ENCODE data around the gene LRRC1. TPM values are rescaled to one million over a fixed set of nuclear protein-coding genes. Genes with fewer than 3 reads are reported as not detected.

The LRRC1 gene
- total and polyA plus RNA-seq, 2 of the 8 experiments (the other 6 are each of a cell fraction or from before 2014, with no cell fraction given), result 6.7 to 15.9 TPM

GRCh38 chr6:53889365-53889764 is 94.6 kb downstream of the LRRC1 start:
- no peak overlapping the region for H3K4me3 ChIP-seq (ENCODE audit: extremely low read depth in 1 of 4, insufficient read depth in 2 of 4, low read depth in 3 of 4, low read length in 4 of 4)
- H2BK5ac ChIP-seq (ENCODE audit: low read depth, low read length), result no peak overlapping the region
- H3K4ac ChIP-seq (replicated peaks; ENCODE audit: insufficient read length, low read depth, low read length), result no peak overlapping the region
- H2BK20ac ChIP-seq (ENCODE audit: low read length), result no peak overlapping the region
- H3K18ac ChIP-seq (ENCODE audit: extremely low read depth, low read length), result no peak overlapping the region
- H2BK12ac ChIP-seq (ENCODE audit: low read depth, low read length), result no peak overlapping the region
- TF ChIP-seq PHF8 (conservative IDR thresholded peaks at IDR 0.05; ENCODE audit: low read depth, low read length) (no peak), SP4 (IDR thresholded peaks at IDR 0.05; ENCODE audit: low read length) (no peak), NRF1 (IDR thresholded peaks at IDR 0.05; ENCODE audit: low read depth, low read length) (no peak), CREB1 (IDR thresholded peaks at IDR 0.05) (no peak), BACH1 (IDR thresholded peaks at IDR 0.05; ENCODE audit: low read length) (no peak)
- no peaks in the 10 kb centered on the region for H3K27me3 ChIP-seq (replicated peaks in 1 of 4; ENCODE audit: control insufficient read depth in 3 of 4, extremely low read depth in 1 of 4, insufficient read depth in 3 of 4, low read length in 3 of 4)
- H2BK15ac ChIP-seq (ENCODE audit: low read length), result no peak overlapping the region
- no peak overlapping the region for H3K23ac ChIP-seq (ENCODE audit: insufficient read length)
- H4K20me1 ChIP-seq (replicated peaks in 1 of 2; ENCODE audit: control insufficient read depth in 1 of 2, insufficient read depth in 2 of 2, low read length in 2 of 2), result no peaks in the 10 kb centered on the region
- H3K27ac ChIP-seq (ENCODE audit: low read depth, low read length), result no peak overlapping the region
- WGBS, 2 experiments (ENCODE audit: extremely low coverage in 1 of 2, insufficient coverage in 1 of 2, insufficient read length in 1 of 2, insufficient replicate concordance in 2 of 2, low coverage in 1 of 2, low lambda C conversion rate in 2 of 2, missing lambda C conversion rate in 1 of 2), result 88% methylated on average over 1 of the region's 1 CpG; no CpG with 5 or more reads in 1 of the 2 experiments
- H3K79me1 ChIP-seq (ENCODE audit: low read depth, low read length), result no peaks in the 10 kb centered on the region
- H3K79me2 ChIP-seq (ENCODE audit: control insufficient read depth in 1 of 2, insufficient read depth in 2 of 2, low read length in 2 of 2), result no peaks in the 10 kb centered on the region
- CTCF ChIA-PET (ENCODE audit: partially characterized antibody), result no interaction called here
- H3K36me3 ChIP-seq (ENCODE audit: control insufficient read depth in 2 of 4, insufficient read depth in 4 of 4, low read length in 3 of 4), result no peaks in the 10 kb centered on the region
- FAIRE-seq, result no peak
- no peak overlapping the region for H3K56ac ChIP-seq (replicated peaks; ENCODE audit: insufficient read length, low read depth, low read length)
- no peaks in the 10 kb centered on the region for H3K9me3 ChIP-seq (ENCODE audit: insufficient read depth in 2 of 2, low read depth in 1 of 2, low read length in 1 of 2)
- H3K4me2 ChIP-seq (ENCODE audit: insufficient read depth in 1 of 2, low read depth in 2 of 2, low read length in 2 of 2), result 0 out of 4 replicates have a peak overlapping the region, but pooled peaks of 1 of the 2 experiments have one; percentile 14
- no peak overlapping the region for H2BK120ac ChIP-seq (replicated peaks; ENCODE audit: low read depth, low read length)
- no peak overlapping the region for H2AFZ ChIP-seq (ENCODE audit: low read length)
- DNase-seq (ENCODE audit: low read depth in 1 of 2, low spot score in 2 of 2), result no peak
- H3K4me1 ChIP-seq (replicated peaks in 1 of 4; ENCODE audit: control insufficient read depth in 3 of 4, insufficient read depth in 4 of 4, low read length in 3 of 4), result peaks cover 4 to 9% (median 8%) of the 10 kb centered on the region in 4 experiments; a peak in 4 of 7 replicates
- H3K9ac ChIP-seq (replicated peaks in 1 of 4; ENCODE audit: extremely low read depth in 1 of 4, low read depth in 3 of 4, low read length in 3 of 4), result no peak overlapping the region
- no peak overlapping the region for H4K91ac ChIP-seq (replicated peaks; ENCODE audit: insufficient read length, low read length)
- no peak overlapping the region for H4K5ac ChIP-seq (ENCODE audit: insufficient read length, low read depth, low read length)
- H3K14ac ChIP-seq (ENCODE audit: insufficient read length), result no peak overlapping the region
- H4K8ac ChIP-seq (ENCODE audit: extremely low read depth, insufficient read depth, low read length), result no peak overlapping the region
- H3K23me2 ChIP-seq (ENCODE audit: low read depth, low read length), result no peaks in the 10 kb centered on the region
- POLR2A ChIA-PET (ENCODE audit: partially characterized antibody), result no interaction called here
- no peak overlapping the region for H2AK5ac ChIP-seq (ENCODE audit: low read depth, low read length)
